IPS-18c (cell line): ENCODE results near the gene SAG.

ENCODE experiments used
- H3K4me3 ChIP-seq: 2 replicates; pipeline ENCODE4 v1.7.0; 2013; ENCODE audit warnings: low read depth, mild to moderate bottlenecking, low read length, moderate library complexity; ENCODE audit not compliant: insufficient read depth
- H3K9me3 ChIP-seq: one replicate; pipeline ENCODE4 v1.6.1; 2013; ENCODE audit warnings: mild to moderate bottlenecking, low read length, moderate library complexity; ENCODE audit not compliant: control insufficient read depth, insufficient read depth

The SAG gene

GRCh38 chr2:233307565-233307964, at the start of gene SAG:
SAG (plus strand) TSS chr2:233307816; CDS start chr2:233309190, 1,374 bp downstream.
- no peaks in the 10 kb centered on the region for H3K9me3 ChIP-seq
- H3K4me3 ChIP-seq = no peak within 1 kb of the TSS

DNA sequence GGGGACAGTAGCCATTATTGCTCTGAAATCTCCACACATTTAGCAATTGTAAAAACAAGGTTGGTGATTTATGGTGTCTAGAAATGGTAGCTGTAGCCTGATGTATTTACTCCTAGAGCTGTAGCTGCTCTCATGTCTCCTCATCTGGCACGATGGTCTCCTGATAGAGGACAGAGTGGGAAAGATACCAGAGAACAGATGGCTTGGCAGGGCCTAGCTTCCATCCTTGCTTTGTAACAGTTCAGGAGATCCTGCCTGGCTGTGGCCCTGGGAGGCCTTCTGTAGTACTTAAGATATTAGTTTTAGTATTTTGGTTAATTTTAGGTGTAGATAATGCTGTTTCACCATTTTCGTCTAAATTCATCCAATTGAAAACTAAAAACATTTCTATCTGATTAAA, 49.4 kb upstream of the SAG start:
- Histone ChIP-seq H3K4me3 (no peak overlapping the region), H3K9me3 (no peaks in the 10 kb centered on the region)

DNA sequence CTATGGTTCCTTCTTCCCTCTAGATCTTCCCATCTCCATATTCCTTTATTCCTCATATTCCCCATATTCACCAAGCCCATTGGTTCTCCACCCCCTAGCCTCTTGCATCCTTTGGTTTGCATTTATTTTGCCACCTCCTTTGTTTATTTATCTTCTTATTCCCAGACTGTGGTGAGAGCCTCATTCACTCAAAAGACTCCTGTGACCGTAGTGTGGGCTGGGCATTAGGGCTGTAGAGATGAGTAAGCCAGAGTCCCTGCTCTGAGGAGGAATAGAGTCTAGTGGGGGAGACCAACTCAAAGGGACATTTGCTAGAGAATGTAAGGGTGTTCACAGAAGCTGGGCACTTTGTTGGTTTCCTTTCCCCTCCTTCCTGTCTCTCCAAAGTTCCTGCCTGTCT, 47.9 kb upstream of the SAG start:
- H3K9me3 ChIP-seq = no peaks in the 10 kb centered on the region

GRCh38 chr2:233260661-233261060, 47.0 kb upstream of the SAG start:
- H3K4me3 ChIP-seq = no peak overlapping the region
- H3K9me3 ChIP-seq = no peaks in the 10 kb centered on the region

More for the DNA sequence above, 47.9 kb upstream of the SAG start:
- no peak overlapping the region for H3K4me3 ChIP-seq

DNA sequence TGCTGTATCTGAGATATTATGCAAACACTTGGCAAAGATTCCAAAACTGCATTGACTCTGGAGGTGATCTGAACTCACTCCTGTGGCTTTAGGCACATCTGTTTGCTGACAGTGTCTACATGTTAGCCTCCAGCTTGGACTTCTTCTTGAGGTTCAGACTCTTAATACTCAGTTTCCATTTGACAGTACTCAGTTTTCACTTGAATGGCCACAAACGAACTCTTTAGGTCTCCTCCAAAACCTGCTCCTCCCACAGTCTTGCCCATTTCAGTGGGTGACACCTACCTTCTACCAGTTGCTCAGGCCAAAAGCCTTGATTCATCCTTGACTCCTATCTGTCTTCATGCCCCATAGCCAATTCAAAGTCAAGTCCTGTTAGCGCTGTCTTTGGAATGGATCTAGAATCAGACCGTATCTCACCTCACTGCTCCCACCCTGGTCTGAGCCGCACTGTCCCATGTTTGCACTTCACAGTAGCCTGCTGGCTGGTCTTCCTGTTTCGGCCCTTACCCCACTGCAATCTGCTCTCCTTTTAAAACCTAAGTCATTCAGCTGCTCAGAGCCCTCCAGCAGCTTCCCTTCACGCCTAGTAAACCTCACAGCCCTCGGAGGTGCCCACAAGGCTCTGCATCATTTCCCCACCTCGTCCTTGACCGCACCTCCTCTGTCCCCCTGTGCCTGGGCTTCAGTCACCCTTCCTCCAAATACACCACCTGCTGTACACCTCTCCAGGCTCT, 45.6 kb upstream of the SAG start:
- H3K9me3 ChIP-seq = no peaks in the 10 kb centered on the region
- H3K4me3 ChIP-seq = no peak overlapping the region

GRCh38 chr2:233262562-233262961, 45.1 kb upstream of the SAG start:
- H3K9me3 ChIP-seq = no peaks in the 10 kb centered on the region
- H3K4me3 ChIP-seq = no peak overlapping the region

DNA sequence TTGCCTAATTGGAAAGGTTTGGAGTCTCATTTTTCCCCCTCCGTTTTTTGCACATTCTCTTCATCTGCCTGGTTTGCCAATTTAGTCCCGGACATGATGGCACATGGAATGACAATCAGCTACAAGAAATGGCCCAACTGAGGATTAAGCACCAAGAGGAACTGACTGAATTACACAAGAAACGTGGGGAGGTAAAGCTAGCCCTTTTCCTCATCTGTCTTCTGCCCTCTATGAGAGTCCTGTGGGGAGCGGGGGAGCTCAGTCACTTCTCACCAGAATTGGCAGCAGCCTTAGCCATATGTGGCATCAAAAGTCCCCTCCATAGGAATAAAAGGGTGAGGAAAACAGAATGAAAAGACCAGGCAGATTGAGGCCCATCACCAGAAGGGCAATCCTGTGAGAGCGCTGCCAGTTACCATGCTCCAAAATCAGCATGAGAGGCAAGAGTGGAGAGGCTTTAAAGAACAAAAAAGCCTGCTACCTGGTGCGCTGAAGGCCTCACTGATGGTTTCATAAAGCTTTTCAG, 44.5 kb upstream of the SAG start:
- H3K9me3 ChIP-seq = no peaks in the 10 kb centered on the region
- H3K4me3 ChIP-seq = no peak overlapping the region

GRCh38 chr2:233264667-233265066, 42.9 kb upstream of the SAG start:
- no peaks in the 10 kb centered on the region for H3K9me3 ChIP-seq
- no peak overlapping the region for H3K4me3 ChIP-seq

GRCh38 chr2:233265899-233266431, 41.7 kb upstream of the SAG start:
- no peaks in the 10 kb centered on the region for H3K9me3 ChIP-seq
- H3K4me3 ChIP-seq = no peak overlapping the region

- H3K9me3 ChIP-seq = no peaks in the 10 kb centered on the region
- no peak overlapping the region for H3K4me3 ChIP-seq
Observed at GRCh38 chr2:233266481-233266880, 41.1 kb upstream of the SAG start.

- no peak overlapping the region for H3K4me3 ChIP-seq
- no peaks in the 10 kb centered on the region for H3K9me3 ChIP-seq
Observed at GRCh38 chr2:233267516-233268245, 39.9 kb upstream of the SAG start.

GRCh38 chr2:233270366-233270765, 37.2 kb upstream of the SAG start:
- Histone ChIP-seq H3K9me3 (no peaks in the 10 kb centered on the region), H3K4me3 (no peak overlapping the region)

GRCh38 chr2:233270951-233271350, 36.7 kb upstream of the SAG start:
- H3K9me3 ChIP-seq = no peaks in the 10 kb centered on the region
- H3K4me3 ChIP-seq = no peak overlapping the region

GRCh38 chr2:233271693-233272092, 35.9 kb upstream of the SAG start:
- Histone ChIP-seq H3K9me3 (no peaks in the 10 kb centered on the region), H3K4me3 (no peak overlapping the region)

- Histone ChIP-seq H3K4me3 (no peak overlapping the region), H3K9me3 (no peaks in the 10 kb centered on the region)
Observed at GRCh38 chr2:233273120-233273519, 34.5 kb upstream of the SAG start.

DNA sequence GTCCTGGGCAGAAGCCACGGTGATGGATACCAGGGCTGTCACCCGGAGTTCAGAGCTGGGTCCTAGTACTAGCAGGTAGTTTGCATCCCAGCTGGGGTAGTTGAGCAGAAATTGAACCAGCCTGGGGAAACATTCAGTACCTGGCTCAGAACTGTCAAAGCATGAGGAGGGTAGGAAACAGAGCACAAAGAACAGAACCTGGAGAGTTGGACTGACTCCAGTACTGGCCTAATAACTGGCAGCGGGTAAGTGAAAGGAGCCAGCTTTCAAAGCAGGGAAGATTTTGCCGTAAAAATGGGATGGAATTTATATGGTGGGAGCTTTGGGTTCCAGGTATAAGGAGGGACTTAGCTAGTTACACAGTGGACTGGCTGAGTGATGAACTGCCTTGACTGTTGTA, 32.4 kb upstream of the SAG start:
- Histone ChIP-seq H3K4me3 (no peak overlapping the region), H3K9me3 (no peaks in the 10 kb centered on the region)

DNA sequence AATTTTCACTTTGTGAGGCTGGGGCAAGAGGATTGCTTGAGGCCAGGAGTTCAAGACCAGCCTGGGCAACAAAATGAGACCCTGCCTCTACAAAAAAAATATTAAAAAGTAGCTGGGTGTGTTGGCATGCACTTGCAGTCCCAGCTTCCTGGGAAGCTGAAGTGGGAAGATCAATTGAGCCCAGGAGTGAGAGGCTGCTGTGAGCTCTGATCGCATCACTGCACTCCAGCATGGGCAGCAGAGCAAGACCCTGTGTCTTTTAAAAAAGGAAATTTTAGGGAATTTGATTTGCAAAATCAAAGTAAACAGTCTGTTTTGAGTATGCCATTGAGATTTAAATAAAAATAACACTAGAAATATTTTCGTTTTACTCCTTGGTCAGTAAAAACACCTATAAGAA, 28.7 kb upstream of the SAG start:
- no peak overlapping the region for H3K4me3 ChIP-seq
- H3K9me3 ChIP-seq = no peaks in the 10 kb centered on the region

- Histone ChIP-seq H3K9me3 (no peaks in the 10 kb centered on the region), H3K4me3 (no peak overlapping the region)
Observed at GRCh38 chr2:233280114-233280693, 27.4 kb upstream of the SAG start.
